Measurements from ENCODE around the gene MDFIC2.
"Not testable (repeated sequence)": the region's sequence is repeated elsewhere in the genome, so short reads cannot be mapped to it uniquely, and the experiment has no call there.

MDFIC2 gene

GRCh38 chr3:70256566-70256965, 55.9 kb downstream of the MDFIC2 start:
- no peak for DNase-seq (ENCODE audit: low read depth)

- no peak for DNase-seq (ENCODE audit: low read depth)
These were observed 61.9 kb downstream of the MDFIC2 start for GRCh38 chr3:70250492-70250891.

- DNase-seq (ENCODE audit: low read depth): no peak
These were observed 62.8 kb downstream of the MDFIC2 start for GRCh38 chr3:70249509-70250160.

GRCh38 chr3:70248856-70249255, 63.6 kb downstream of the MDFIC2 start:
- DNase-seq (ENCODE audit: low read depth): no peak

GRCh38 chr3:70247955-70248354, 64.5 kb downstream of the MDFIC2 start:
- DNase-seq (ENCODE audit: low read depth): no peak

GRCh38 chr3:70245746-70246525, 66.5 kb downstream of the MDFIC2 start:
- no peak for DNase-seq (ENCODE audit: low read depth)

GRCh38 chr3:70244422-70244821, 68.0 kb downstream of the MDFIC2 start:
- no peak for DNase-seq (ENCODE audit: low read depth)

- no peak for DNase-seq (ENCODE audit: low read depth)
These were observed 70.0 kb downstream of the MDFIC2 start for GRCh38 chr3:70242297-70242882.

GRCh38 chr3:70233812-70234211, 78.6 kb downstream of the MDFIC2 start:
- DNase-seq (ENCODE audit: low read depth): no peak

- no peak for DNase-seq (ENCODE audit: low read depth)
These were observed 79.3 kb downstream of the MDFIC2 start for GRCh38 chr3:70233112-70233511.

GRCh38 chr3:70231266-70231701, 81.2 kb downstream of the MDFIC2 start:
- DNase-seq (ENCODE audit: low read depth): no peak

- DNase-seq (ENCODE audit: low read depth): no peak
These were observed 85.0 kb downstream of the MDFIC2 start for GRCh38 chr3:70227437-70227836.

GRCh38 chr3:70225146-70225545, 87.3 kb downstream of the MDFIC2 start:
- DNase-seq (ENCODE audit: low read depth): no peak

- no peak for DNase-seq (ENCODE audit: low read depth)
These were observed 88.1 kb downstream of the MDFIC2 start for GRCh38 chr3:70224337-70224736.

GRCh38 chr3:70218471-70218870, 94.0 kb downstream of the MDFIC2 start:
- no peak for DNase-seq (ENCODE audit: low read depth)

- not testable (repeated sequence) for DNase-seq (ENCODE audit: low read depth)
These were observed 101.2 kb downstream of the MDFIC2 start for GRCh38 chr3:70211274-70211673.

GRCh38 chr3:70201975-70202374, 110.5 kb downstream of the MDFIC2 start:
- no peak for DNase-seq (ENCODE audit: low read depth)

- no peak for DNase-seq (ENCODE audit: low read depth)
These were observed 122.5 kb downstream of the MDFIC2 start for GRCh38 chr3:70189884-70190473.

GRCh38 chr3:70186221-70186620, 126.2 kb downstream of the MDFIC2 start:
- no peak for DNase-seq (ENCODE audit: low read depth)

- DNase-seq (ENCODE audit: low read depth): no peak
These were observed 126.8 kb downstream of the MDFIC2 start for GRCh38 chr3:70185661-70186060.

- no peak for DNase-seq (ENCODE audit: low read depth)
These were observed 128.5 kb downstream of the MDFIC2 start for GRCh38 chr3:70183781-70184504.

- DNase-seq (ENCODE audit: low read depth): no peak
These were observed 130.3 kb downstream of the MDFIC2 start for GRCh38 chr3:70182166-70182565.

Measured in T-helper 22 cell (primary cell).